SU-DHL-6 (cell line): ENCODE results near the gene CLEC16A.

ENCODE experiments used
- EZH2phosphoT487 ChIP-seq: fragments of 200-600 bp; sonication (generic), shearing (Covaris generic); conservative IDR thresholded peaks from 2 replicates; pipeline ENCODE4 v1.6.1; 2018; ENCODE audit warnings: mild to moderate bottlenecking, antibody characterized with exemption, low read length, moderate library complexity, mixed read lengths
- TF ChIP-seq, protein P1 (sequence below): fragments of 200-600 bp; sonication (generic); IDR thresholded peaks from one replicate; pipeline ENCODE4 v1.5.1; 2017; ENCODE audit warnings: antibody characterized with exemption, mild to moderate bottlenecking, low read length, moderate library complexity; ENCODE audit not compliant: insufficient read depth, poor library complexity, severe bottlenecking

DNA sequence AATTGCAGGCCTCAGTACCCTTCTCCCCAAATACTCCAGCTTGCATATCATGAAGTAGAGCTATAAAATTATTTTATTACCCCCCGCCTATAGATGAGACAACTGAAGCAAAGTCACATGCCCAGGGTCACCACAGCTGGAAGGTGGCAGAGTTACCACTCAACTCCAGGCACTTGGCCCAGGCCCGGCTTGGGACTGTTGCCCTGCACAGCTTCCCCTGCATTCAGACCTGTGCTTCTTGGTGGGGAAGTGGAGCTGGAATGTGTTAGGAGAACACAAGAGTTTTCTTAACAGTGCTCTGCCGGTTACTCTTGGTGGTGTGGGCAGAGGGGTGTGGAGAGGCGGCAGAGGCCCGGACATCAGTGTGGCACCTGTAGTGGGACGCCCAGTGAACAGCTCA is 162.4 kb downstream of the CLEC16A start:
- TF ChIP-seq, protein P1, sequence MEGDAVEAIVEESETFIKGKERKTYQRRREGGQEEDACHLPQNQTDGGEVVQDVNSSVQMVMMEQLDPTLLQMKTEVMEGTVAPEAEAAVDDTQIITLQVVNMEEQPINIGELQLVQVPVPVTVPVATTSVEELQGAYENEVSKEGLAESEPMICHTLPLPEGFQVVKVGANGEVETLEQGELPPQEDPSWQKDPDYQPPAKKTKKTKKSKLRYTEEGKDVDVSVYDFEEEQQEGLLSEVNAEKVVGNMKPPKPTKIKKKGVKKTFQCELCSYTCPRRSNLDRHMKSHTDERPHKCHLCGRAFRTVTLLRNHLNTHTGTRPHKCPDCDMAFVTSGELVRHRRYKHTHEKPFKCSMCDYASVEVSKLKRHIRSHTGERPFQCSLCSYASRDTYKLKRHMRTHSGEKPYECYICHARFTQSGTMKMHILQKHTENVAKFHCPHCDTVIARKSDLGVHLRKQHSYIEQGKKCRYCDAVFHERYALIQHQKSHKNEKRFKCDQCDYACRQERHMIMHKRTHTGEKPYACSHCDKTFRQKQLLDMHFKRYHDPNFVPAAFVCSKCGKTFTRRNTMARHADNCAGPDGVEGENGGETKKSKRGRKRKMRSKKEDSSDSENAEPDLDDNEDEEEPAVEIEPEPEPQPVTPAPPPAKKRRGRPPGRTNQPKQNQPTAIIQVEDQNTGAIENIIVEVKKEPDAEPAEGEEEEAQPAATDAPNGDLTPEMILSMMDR: no peak
- TF ChIP-seq EZH2phosphoT487: no peak
